ENCODE measurements around the gene CXXC4.

The CXXC4 gene

DNA sequence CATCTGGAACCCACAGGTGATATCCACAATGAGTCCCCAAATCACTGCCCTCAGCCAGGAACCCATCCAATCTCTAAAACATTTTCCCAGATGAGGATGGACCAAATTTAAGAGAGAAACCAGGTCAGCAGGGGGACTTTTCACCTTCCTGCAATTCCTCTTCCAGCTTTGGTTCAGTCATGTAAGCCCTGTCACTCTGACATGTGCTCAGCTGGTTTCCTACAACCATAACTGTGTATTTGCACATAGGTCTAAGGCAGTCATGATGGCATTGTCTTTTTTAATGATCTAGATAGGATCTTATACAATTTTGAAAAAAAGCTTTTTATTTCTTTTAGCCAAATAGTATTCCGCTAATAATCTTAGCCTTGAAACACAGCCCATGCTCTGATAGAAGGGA lies 6.5 kb downstream of the CXXC4 start:
- DNase-seq: no peak

DNA sequence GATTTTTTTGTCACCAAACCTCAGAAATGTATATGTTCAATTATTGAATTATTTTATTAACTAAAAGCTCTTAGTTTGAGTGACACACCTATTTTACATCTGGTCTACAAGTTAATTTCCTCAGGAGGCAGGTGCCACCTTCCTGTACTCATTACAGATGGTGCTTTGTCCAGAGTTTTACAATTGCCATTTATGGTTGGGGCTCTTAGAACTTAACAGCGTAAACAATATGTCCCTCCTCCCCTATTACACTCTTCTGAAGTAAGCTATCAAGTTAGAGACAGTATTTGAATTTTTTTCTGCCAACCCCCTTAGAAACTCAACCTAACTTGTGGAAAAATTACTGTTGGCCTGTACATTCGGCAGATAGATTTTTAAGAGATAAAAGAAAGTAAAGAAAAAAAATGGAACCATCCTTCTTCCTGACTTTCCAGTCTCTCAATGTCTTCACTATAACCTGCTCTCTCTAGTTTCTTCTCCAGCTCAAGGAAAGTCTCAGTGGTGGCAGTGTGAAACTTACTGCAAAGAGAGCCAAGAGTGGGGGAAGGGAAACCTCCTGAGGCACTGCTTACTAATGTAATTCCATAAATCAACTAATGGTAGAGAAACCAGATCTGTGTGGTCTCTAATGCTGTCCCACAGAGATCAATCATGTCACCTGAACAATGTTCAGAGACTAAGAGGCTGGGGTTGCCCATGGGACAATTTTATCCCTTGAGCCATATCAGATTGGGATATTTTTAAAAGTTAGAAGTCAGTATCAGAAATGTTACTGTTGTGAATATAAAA lies 7.8 kb downstream of the CXXC4 start:
- no peak for DNase-seq

DNA sequence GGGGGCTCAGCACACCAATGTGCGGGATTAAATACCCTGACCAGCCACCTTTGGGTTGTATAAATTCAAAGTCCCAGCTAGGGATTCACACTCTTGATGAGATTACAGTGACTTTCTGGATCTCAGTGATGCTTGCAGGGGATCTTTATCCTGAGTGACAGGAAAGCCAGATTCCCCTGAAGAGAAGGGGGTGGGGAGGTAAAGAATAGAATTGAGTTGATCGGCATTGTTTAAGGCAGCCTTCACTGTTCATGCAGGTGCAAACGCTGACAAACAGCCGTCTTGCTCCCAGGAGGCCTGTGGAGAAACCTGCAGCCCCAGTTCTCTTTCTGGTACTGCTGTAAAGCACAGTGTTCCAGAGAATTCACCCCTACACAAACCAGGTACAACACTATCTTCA lies 19.0 kb downstream of the CXXC4 start:
- DNase-seq: no peak

DNA sequence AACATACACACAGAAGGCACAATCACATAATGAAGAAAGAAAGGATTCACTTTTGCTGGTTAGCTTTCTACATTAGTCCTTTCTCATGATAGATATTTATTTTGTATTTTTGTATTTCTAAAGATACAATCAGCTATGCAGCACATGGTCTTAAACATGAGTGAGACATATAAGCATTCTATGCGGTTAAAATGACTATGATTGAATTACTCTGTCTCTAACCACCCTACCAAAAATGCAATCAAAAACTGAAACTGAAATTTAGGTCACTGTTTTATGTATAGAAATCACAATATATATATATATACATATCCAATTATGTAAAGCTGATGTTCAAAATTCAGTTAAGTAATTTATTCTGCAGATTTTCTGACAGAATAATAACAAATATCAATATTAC lies 21.9 kb downstream of the CXXC4 start:
- no peak for DNase-seq

DNA sequence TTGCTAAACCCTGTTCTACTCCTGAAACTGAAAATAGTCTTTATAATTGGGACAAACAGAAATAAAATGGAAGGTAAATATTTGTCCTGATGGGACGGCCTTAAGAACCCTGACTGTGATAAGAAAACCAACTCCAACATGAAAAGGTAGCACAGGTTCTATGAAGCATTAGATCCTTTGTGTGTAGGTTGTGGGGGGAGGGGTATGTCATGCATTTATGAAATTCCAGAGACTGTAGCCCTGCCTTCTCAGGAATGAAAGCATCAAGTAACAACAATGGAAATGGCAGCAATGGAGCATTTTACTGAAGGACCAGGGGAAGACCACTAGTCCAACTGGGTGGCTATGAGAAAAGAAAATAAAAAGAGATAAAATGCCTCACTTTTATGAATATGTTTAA lies 23.9 kb downstream of the CXXC4 start:
- DNase-seq: no peak

DNA sequence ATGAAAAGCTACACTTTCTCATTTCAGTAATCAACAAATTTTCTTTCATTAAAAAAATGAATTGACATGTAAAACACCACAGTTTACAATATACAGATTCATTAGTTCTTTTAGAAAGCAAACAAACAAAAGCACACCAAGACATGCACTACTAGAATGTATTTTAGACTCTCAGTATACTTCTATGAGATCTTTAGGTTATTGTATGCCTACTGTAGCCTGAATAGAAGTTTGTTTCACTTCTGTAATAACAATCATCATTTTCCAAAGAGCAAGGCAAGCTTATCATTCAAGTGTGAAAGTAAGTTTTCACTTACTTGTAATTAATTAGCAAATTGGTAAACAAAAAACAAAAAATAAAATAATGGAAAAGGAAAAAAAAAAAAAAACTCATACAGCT lies 24.9 kb downstream of the CXXC4 start:
- no peak for DNase-seq

DNA sequence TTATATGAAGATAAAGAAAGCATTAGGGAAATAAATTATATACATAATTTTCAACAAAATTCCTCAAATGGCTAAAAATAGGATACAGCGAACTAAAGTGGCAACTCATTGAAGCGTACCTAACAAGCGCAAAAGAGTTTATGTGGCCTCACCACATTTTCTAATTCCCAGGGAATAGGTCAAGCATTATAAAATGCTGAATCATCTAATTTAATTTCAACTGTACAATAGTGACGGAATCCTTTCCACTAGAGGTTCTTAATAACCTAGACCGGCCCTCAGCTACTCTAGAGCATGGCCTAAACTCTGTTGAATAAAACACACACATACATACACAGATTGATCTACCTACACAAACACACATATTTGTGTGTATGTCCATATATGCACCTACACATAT lies 29.1 kb downstream of the CXXC4 start:
- no peak for DNase-seq

DNA sequence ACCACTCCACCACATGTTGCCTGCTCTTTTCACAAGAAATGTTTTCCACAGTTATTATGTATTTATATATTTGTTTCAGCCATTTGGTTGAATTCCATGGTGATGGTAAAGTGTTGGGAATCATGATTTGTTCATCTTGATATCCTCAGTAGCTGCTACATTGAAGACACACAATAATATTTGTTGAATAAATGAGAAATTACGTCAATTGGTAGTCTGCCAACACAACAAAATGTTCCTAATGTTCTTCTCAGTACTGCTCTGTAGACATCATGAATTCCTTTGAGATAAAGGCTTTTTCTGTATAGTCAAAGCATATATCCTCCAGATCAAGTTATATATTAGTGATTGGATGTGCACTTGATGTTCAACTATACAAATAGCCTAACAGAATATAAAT lies 29.5 kb downstream of the CXXC4 start:
- DNase-seq: no peak

DNA sequence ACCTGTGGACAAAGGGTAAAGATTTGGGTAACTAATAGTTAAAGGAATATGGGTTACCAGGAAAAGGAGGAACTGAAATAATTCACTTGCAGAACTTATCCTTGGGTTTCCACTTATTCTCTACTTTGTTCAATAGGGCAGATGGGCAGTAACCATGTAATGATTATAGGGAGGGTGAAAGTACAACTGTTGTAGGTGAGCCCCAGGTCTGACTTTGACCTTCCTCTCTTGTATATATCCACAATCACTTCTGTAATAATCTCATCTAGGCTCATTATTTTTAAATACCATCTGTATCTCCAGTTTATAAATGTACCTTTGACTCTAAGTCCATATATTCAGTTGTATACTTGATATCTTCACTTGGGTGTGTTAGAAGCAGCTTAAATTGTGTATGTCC lies 32.1 kb downstream of the CXXC4 start:
- DNase-seq: no peak

DNA sequence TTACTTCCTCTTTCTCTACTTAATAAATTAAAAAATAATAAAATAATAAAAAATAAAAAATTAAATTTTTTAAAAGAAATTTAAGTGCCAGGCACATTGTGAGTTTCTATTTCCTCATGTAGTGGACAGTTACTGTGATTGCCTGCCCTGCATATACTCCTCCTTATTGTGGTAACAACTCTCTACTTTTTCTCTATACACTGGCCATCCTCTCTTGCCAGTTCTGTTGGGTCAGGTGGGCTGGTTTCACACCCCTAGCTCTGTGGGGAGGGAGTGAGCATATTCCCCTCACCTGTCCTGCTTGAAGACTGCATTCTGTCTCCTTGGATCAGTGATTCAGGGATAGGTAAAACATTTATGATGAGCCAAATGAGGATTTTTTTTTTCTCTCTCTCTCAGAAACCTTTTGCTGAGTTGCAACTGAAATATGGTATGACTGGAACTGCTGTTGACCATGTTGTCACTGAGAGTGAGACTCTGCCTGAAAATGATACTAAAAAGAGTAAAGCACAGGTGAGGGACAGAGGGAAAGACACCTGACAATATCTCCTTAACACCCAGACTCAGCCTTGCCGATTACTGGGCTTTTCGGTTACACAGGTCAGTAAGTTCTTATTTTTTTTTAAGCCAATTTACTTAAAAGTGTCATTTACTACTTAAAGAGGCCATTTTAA lies 37.2 kb downstream of the CXXC4 start:
- no peak for DNase-seq

DNA sequence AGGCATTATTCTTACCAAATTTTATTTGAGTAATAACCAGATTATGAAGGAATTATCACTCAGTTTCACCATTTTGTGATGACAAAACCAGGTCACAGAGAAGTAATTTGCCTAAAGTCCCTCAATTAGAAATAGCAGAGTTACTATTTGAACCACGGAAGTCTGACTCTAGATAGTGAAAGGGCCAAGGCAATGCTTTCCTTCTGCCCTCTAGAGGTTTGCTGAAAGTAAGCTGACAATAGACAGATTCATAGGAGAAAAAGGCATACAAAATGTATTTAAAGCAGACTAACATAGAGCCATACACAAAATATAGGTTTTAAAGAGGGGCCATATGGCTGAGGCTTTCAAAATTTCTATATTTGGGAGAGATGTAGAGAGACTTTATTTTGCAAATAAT lies 43.1 kb downstream of the CXXC4 start:
- no peak for DNase-seq

DNA sequence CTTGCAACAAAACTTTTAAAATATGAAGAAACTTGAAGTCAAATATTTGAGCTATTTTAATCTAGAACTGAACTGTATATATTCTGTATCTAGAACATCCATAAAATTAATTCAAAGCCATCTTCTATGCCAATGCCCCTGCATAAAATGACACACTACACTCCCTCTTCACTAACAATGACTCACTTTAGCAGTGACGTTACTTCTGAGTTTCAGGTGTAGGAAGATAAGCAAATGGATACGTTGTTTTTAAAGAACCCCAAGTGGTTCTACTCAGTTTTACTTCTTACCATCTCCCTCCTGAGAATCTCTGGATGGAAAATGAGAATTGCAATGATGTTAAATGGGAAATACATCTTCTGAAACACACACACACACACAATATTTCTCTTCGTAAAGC lies 45.2 kb downstream of the CXXC4 start:
- no peak for DNase-seq

DNA sequence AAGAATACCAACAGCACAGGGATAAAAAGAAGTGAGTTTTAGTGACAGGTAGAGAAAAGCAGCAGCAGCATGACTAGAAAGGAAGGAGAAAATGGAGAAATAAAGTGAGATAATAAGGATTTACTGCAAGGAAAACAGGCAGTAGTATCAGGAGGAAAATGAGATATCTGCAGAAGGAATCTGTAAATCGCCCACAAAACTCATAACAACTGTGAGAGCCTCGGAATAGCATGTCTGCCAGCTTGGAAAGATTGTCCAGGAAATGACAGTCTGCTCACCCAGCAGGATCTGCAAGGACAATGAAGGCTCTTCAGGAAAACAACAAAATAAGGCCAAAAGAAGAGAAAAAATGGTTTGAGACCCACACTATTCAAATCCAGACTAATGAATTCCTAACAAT lies 47.4 kb downstream of the CXXC4 start:
- DNase-seq: no peak

DNA sequence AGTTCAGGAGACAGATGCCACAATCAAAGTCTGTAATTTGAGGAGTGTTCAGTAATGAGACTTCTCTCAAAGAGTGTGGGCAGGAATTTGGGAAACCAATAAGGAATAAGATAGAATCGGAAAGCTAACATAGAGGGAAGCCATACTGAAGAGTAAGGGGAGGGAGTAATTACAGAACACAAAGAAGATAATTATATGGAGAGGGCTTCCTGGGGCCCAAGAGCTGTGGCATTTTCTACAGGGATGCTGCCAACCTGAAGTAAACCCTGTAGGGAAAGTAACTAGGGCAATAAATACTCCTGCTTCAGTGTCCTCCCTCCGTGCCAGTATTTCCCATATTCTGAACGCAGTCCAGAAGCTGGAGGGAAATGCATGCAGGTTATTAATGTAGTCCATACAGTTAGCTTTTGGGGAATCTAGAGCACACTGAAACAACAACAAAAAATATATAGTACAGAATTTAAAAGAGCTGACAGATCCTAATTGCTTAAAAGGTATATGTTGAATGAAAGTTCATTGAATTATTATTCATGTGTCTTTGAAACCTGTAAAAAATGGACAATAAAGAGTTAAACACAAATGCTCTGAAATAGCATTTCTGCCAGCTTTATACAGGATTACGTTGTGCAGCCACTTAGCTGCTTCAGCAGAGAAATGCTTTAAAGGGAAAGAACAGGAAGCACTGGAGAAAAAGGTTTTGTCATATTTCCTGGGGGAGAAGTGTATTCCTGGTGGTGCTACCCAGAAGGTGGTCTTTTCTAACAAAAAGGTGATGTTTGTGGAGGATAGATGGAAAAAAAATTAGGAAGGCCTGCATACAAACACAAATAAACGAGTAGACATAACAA lies 48.0 kb downstream of the CXXC4 start:
- no peak for DNase-seq

DNA sequence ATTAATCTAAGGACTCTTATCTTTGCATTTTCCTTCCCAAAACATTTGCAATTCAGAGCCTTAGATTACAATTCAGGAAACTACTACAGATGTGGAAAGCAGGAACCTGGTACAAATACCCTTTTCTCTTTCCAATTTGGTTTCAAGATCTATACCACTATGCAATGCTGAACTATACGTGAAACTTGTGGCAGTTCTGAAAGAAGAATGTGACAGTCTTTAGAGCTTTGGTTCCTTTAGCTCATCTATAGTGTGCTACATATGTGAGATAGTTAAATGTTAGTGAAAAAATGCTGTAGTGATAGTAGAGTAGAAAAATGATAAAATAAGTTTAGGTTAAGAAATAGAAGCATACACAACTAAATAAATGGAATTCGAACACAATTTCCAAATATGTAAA lies 50.0 kb downstream of the CXXC4 start:
- no peak for DNase-seq

DNA sequence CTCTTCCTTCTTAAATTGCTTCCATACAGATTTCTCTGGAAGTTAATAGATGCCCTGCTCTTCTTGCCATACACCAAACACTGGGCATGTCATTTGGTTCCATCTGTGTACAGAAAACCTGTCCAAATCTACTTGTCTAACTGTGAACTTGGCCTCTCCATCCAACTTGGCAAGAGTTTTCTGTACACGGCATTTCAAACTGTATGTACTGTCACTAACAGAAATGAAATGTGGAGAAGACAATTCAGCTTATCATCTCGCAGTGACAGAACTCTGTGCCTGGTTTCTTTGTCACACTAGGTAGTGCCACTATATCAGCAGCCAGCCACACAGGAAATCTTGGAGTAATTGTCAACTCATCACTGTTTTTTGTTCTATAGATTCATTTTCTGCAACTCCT lies 58.2 kb downstream of the CXXC4 start:
- DNase-seq: no peak

DNA sequence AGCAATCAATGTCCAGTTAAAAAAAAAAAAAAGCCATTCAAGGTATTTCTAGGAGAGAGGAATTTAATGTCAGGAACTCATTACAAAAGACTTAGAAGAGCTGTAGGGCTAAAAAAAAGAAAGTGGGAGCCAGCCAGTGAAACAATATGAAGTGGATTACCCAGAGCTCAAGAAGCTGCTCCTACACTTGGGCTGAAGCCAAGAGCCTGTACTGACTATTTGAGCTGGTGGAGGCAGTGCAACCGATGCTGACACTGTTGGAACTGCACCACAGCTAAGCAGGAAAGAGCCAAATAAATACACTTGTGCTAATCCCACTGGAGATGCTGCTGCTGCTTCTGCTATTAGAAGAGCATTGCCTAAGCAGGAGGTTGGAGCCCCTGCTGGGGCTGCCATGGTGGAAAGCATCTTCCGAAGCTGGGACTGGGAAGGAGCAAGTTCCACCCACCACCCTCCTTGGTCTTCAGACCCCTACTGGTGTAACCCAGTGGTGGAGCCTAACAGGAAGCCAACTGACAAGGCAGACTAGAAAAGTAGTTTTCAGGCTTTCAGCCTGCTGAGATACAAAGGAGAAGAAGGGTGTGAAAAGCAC lies 65.4 kb downstream of the CXXC4 start:
- DNase-seq: no peak

DNA sequence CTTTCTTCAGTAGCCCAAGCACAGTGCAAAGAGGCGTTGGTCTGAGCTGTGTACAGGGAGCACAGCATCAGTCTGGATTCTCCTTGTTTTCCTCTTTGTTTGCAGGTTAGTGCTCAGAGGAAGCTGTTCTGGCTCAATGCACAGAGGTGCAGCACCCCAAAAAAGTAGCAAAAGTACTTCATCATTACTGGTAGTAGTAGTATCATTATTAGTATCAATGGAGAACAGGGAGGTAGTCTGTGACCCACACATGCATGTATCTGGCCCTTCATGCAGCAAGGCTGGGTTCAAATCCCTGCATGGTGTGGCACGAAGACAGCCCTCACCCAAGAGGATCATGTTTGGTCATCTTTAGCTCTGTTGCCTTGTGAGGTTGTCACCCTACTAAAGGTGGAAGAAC lies 68.7 kb downstream of the CXXC4 start:
- no peak for DNase-seq

DNA sequence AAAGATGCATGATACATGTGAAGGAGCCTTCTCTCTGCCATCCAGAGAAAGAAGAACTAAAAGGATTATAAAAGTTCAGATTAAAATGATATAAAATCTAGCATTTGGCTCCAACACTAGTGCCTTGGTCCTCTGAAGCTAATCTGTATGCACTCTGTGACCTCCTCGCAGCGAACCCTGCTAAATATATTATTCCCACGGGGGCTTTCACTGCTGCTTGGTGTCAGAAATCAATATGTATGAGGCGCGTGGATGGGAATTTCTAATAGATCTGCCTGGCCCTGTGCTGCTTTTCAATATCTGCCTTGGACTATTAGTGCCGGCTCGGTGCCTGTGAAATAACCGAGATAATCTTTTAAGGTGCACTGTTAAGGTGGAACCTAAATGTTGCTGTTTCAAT lies 69.7 kb downstream of the CXXC4 start:
- no peak for DNase-seq

DNA sequence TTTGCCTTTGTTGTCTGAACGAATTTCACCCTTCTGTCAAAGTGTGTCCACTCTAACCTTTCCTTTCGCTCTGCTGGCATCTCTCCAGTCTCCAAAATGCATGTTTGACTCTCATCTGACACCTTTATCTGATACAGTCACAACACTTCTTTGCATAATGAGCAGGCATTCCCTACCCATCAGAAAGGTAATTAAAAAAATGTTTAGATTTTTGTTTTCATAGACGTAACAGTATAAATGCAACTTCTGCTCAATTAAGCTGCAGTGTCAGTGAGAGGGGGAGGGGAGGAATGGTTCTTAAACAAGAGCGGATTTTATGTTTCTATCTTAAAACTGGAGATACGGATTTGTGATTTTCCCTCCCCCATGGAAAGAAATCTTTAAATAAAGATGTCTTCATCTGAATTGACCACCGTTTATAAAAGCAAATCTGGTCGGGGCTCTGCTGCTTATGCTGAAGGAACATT lies 70.2 kb downstream of the CXXC4 start:
- no peak for DNase-seq

DNA sequence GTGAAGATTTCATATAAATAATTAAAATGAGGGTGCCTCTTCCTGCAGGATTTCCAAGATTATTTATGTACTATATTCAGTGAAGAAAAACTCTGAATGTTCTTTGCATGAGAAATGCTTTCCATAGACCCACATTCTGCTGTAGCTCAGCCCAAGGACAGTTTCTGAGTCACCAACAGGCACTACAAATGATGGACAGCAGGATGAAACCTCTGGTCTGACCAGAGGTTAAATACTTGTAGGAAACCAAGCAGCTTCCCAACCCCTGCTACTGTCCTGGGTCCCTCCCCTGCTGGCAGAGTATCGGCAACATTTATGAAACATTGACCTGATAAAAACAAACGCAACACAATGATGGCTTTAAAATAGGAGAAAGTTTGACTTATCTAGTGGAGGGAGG lies 73.1 kb downstream of the CXXC4 start:
- no peak for DNase-seq

DNA sequence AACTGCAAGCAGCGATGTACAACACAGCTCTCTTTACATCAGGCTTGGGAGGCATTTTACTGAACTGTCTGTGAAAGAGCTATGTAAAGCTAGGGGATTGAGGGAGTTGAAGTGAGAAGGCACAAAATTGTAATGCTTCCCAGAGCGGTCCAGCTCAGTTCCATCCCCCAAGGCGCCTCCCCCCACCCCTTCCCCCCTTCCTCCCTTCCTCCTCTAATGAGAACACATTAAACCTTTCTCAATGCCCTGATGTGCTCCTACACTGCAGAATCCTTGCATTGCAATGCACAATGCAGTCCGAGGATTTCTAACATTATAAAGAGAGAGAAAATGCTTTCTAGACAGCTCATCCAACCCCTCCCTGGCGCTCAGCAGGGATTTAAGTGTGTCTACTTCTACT lies 73.9 kb downstream of the CXXC4 start:
- no peak for DNase-seq
